Subcutaneous adipose tissue (tissue), 4 donors: ENCODE results near the gene ADARB2. TPM values are rescaled to one million over a fixed set of nuclear protein-coding genes. Genes with fewer than 3 reads are reported as not detected.

Experiments used
- CTCF ChIP-seq: fragments of 450-650 bp; IDR thresholded peaks from one replicate; pipeline ENCODE4 v1.5.1; 2016; ENCODE audit warnings: low read depth, mild to moderate bottlenecking, control low read depth, antibody characterized with exemption, moderate library complexity
- total RNA-seq, 4 donors: library from RNA; depleted of rRNA; stranded (reverse); fragments of >200 nt; gene quantifications; one replicate each; pipeline ENCODE4 v1.1.0, GENCODE V29; 2016

The ADARB2 gene
- total RNA-seq, 4 donors from 2014 or later = under 0.01 to 0.65 (median 0.44) TPM; not detected in 1

- TF ChIP-seq CTCF = no peak
Measured at GRCh38 chr10:1489801-1490200, 247.5 kb downstream of the ADARB2 start.

- TF ChIP-seq CTCF = no peak
Measured at GRCh38 chr10:1488970-1489548, 248.3 kb downstream of the ADARB2 start.

- TF ChIP-seq CTCF = no peak
Measured at GRCh38 chr10:1486841-1487687, 250.3 kb downstream of the ADARB2 start.

- no peak for TF ChIP-seq CTCF
Measured at GRCh38 chr10:1485357-1485756, 252.0 kb downstream of the ADARB2 start.

GRCh38 chr10:1483826-1484225 is 253.5 kb downstream of the ADARB2 start:
- TF ChIP-seq CTCF = no peak

- no peak for TF ChIP-seq CTCF
Measured at GRCh38 chr10:1483246-1483645, 254.1 kb downstream of the ADARB2 start.

- TF ChIP-seq CTCF = no peak
Measured at GRCh38 chr10:1477578-1477977, 259.7 kb downstream of the ADARB2 start.
